Measurements from ENCODE around the gene CRYBG1.
A peak's percentile ranks its signal among the peaks of the same experiment; 100 is the strongest.
"Not testable (repeated sequence)": the region's sequence is repeated elsewhere in the genome, so short reads cannot be mapped to it uniquely, and the experiment has no call there.

Gene CRYBG1

DNA sequence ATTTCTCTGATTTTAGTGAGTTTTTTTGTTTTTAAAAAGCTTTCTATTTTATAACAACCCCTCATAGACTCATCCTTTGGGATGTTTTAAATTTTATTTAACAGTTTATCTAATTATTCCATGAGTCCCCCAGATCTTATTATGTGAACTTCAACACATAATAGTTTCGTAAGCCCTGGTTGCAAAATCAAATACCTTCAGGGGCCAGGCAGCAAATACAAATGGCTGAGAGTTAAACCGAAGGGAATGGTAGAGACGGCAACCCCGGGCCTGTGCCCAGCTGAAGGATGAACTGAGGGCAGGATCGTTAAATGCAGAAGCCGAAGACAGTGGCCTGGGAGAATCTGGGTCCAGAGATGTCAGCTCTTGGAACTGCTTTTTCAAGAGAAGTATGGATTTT, 180.4 kb downstream of the CRYBG1 start:
- no peak overlapping the region for H3K4me3 ChIP-seq (ENCODE audit: low read length)
- TF ChIP-seq CTCF (conservative IDR thresholded peaks at IDR 0.05; ENCODE audit: low read length), result no peak
- peak; percentile 29 for DNase-seq (ENCODE audit: low read depth)

- no peak for TF ChIP-seq CTCF (conservative IDR thresholded peaks at IDR 0.05; ENCODE audit: low read length)
- H3K4me3 ChIP-seq (ENCODE audit: low read length), result no peak overlapping the region
- DNase-seq (ENCODE audit: low read depth), result peak; percentile 58
Measured at GRCh38 chr6:106546261-106546690, 185.8 kb downstream of the CRYBG1 start.

DNA sequence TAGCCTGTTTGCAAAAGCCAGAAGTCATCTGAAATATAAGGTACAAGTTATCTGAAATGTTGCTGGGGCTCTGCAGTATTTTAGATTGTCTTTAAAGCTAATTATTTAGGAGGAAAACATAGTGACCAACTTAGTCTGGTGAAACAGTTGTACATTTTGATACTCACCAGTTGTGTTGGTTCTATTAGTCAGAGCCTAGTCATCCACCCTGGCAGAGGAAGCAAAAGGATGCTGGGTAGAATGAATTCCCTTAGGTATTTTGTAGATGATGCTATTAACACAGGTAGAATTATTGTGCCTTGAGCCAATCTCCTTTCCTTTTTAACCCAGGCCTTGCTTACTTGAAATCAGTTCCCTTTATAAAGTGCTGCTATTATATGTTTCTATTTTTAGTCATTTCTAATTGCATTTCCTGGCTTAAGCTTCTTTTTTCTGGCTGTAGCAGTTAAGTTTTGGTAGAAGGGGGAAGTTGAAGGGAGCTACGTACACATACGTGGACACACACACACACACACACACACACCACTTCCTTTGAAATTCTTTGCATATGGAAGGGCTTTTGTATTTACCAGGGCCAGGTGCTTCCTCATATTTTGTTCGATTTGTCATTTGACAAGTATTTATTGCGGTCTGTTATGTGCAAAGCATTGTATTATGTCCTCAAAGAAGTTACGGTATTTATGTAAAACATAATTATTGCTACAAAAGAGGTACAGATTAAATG, 186.3 kb downstream of the CRYBG1 start:
- TF ChIP-seq CTCF (conservative IDR thresholded peaks at IDR 0.05; ENCODE audit: low read length), result no peak
- no peak overlapping the region for H3K4me3 ChIP-seq (ENCODE audit: low read length)
- DNase-seq (ENCODE audit: low read depth), result peak; percentile 73

DNA sequence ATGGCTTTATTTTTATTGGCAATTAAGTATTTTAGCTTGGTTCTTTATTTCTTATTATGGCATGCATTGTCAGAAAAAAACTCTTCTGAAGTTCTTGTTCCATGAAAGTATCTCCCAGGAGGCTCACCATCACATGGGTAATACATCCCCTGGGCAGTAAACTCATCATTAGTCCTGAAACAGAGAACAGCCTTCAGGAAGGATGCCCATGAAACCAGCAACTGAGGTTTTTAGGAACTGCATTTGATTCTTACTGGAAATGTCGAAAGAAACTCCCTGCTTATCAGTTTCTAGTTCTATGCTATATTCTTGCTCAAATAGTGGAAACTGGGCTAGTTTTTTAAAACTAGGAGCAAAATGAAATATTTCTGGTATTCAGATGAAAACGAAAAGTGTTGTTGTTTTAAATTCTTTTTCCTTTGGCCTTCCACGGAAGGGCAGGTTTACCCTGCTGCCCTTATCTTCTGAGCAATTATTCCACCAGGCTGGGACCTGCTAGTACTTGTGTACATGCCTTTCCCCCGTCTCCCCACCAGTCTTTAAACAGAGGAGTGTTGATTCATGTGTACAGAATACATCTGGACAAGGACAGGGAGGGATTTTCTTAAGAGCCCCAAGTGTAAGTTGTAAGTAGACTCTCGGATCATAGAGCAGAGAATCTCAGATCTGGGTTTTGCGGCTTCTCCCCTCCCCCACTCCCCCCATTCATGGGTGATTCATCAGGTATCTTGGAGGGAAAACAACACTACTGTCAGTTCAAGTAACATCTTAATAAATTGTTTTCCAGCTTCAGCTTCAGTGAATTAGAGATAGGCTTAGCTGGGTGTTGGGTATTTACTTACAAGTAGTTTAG, 187.3 kb downstream of the CRYBG1 start:
- no peak overlapping the region for H3K4me3 ChIP-seq (ENCODE audit: low read length)
- TF ChIP-seq CTCF (conservative IDR thresholded peaks at IDR 0.05; ENCODE audit: low read length), result no peak
- DNase-seq (ENCODE audit: low read depth), result peak; percentile 22

DNA sequence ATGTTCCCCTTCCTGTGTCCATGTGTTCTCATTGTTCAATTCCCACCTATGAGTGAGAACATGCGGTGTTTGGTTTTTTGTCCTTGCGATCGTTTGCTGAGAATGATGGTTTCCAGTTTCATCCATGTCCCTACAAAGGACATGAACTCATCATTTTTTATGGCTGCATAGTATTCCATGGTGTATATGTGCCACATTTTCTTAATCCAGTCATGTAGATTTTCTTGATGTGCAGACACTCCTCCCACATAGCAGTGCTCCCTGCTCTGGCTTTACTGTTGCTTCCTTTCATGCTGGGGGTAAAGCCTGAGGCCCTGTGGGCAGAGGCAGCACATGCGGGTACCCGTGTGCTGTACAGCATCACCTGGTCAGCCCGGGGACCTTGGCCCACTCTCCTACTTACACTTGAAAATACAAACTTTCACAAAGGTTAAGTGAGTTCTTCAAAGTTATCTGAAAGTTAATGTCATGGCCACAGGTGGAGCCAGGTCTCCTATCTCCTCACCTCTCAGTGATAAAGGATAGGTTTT, 188.5 kb downstream of the CRYBG1 start:
- not testable (repeated sequence) for DNase-seq (ENCODE audit: low read depth); H3K4me3 ChIP-seq (ENCODE audit: low read length)

- no peak for TF ChIP-seq CTCF (conservative IDR thresholded peaks at IDR 0.05; ENCODE audit: low read length)
- H3K4me3 ChIP-seq (ENCODE audit: low read length), result no peak overlapping the region
- no peak for DNase-seq (ENCODE audit: low read depth)
Measured at GRCh38 chr6:106549521-106549920, 189.0 kb downstream of the CRYBG1 start.

GRCh38 chr6:106551155-106551554, 190.6 kb downstream of the CRYBG1 start:
- no peak overlapping the region for H3K4me3 ChIP-seq (ENCODE audit: low read length)
- no peak for DNase-seq (ENCODE audit: low read depth)
- no peak for TF ChIP-seq CTCF (conservative IDR thresholded peaks at IDR 0.05; ENCODE audit: low read length)
